SK-N-SH (cell line): ENCODE results near the gene HTR2C. TPM values are rescaled to one million over a fixed set of nuclear protein-coding genes. Genes with fewer than 3 reads are reported as not detected.

Source experiments
- CTCF ChIA-PET: fragments of 300-600, 350-600 bp; formaldehyde crosslinking; extraction: SDS; loops from one replicate; lab custom pipeline; 2021; lab: Yijun Ruan, JAX
- POLR2A ChIA-PET: fragments of 350-600 bp; sonication (Branson Sonifier 250); formaldehyde crosslinking; extraction: SDS; loops from one replicate; lab custom pipeline; 2020; ENCODE audit warnings: antibody characterized with exemption, inconsistent platforms; lab: Yijun Ruan, JAX
- DNase-seq: peaks from one replicate; pipeline ENCODE4 v3.0.0; 2012
- H2AFZ ChIP-seq: fragments of 200-600 bp; sonication (generic); 2 replicates; pipeline ENCODE4 v1.8.1; 2016; ENCODE audit warnings: antibody characterized with exemption, mild to moderate bottlenecking, low read depth
- H3F3A ChIP-seq: fragments of 200-600 bp; sonication (generic); replicated peaks from 2 replicates; pipeline ENCODE3; 2016; ENCODE audit warnings: antibody characterized with exemption, mild to moderate bottlenecking; ENCODE audit not compliant: insufficient read depth
- H3K27ac ChIP-seq, 2 experiments: fragments of 200-500 bp in 1 of 2; fragments of 200-600 bp in 1 of 2; sonication (Bioruptor generic) in 1 of 2; sonication (generic), shearing (Covaris generic) in 1 of 2; 2 replicates each; pipeline versions ENCODE4 v1.5.1 to v1.6.1; 2014 to 2016; ENCODE audit warnings: low read depth in 2 of 2, inconsistent platforms in 1 of 2, low read length in 1 of 2, mild to moderate bottlenecking in 1 of 2, mixed read lengths in 1 of 2
- H3K27me3 ChIP-seq: fragments of 200-600 bp; sonication (generic), shearing (Covaris generic); 2 replicates; pipeline ENCODE4 v1.6.1; 2016; ENCODE audit warnings: mixed run types; ENCODE audit not compliant: insufficient read depth
- H3K36me3 ChIP-seq, 2 experiments: fragments of 200-500 bp in 1 of 2; fragments of 200-600 bp in 1 of 2; sonication (Bioruptor generic) in 1 of 2; sonication (generic) in 1 of 2; replicated peaks in 1 of 2; 2 replicates each; pipeline versions ENCODE3 to v1.5.1; 2014 to 2016; ENCODE audit warnings: low read length in 1 of 2, mild to moderate bottlenecking in 1 of 2; ENCODE audit not compliant: insufficient read depth in 2 of 2, control insufficient read depth in 1 of 2
- H3K4me1 ChIP-seq, 2 experiments: fragments of 200-500 bp in 1 of 2; fragments of 200-600 bp in 1 of 2; sonication (Bioruptor generic) in 1 of 2; sonication (generic), shearing (Covaris generic) in 1 of 2; 2 replicates each; pipeline versions ENCODE4 v1.5.1 to v1.6.1; 2014 to 2016; ENCODE audit warnings: low read depth in 1 of 2, low read length in 1 of 2, mixed run types in 1 of 2; ENCODE audit not compliant: insufficient read depth in 2 of 2, control insufficient read depth in 1 of 2
- H3K4me2 ChIP-seq: fragments of 200-600 bp; sonication (generic), shearing (Covaris generic); 2 replicates; pipeline ENCODE4 v1.6.1; 2017; ENCODE audit warnings: mixed run types
- H3K4me3 ChIP-seq, 2 experiments: fragments of 200-500 bp in 1 of 2; fragments of 200-600 bp in 1 of 2; sonication (Bioruptor generic) in 1 of 2; sonication (generic), shearing (Covaris generic) in 1 of 2; 2 replicates each; pipeline versions ENCODE4 v1.5.1 to v1.8.1; 2014 to 2016; ENCODE audit warnings: low read depth in 2 of 2, inconsistent platforms in 1 of 2, low read length in 1 of 2, mild to moderate bottlenecking in 1 of 2, mixed read lengths in 1 of 2, moderate library complexity in 1 of 2
- H3K79me2 ChIP-seq: fragments of 200-600 bp; sonication (generic); 2 replicates; pipeline ENCODE4 v1.8.1; 2017; ENCODE audit warnings: mild to moderate bottlenecking; ENCODE audit not compliant: insufficient read depth
- H3K9ac ChIP-seq: fragments of 200-600 bp; sonication (generic); 2 replicates; pipeline ENCODE4 v1.6.1; 2017; ENCODE audit warnings: mixed run types
- H3K9me2 ChIP-seq: fragments of 200-600 bp; sonication (generic); 2 replicates; pipeline ENCODE4 v1.6.1; 2017; ENCODE audit warnings: mixed run types
- H3K9me3 ChIP-seq: fragments of 200-600 bp; sonication (generic); 2 replicates; pipeline ENCODE4 v1.6.1; 2017; ENCODE audit warnings: mixed run types, mild to moderate bottlenecking, moderate library complexity
- H4K20me1 ChIP-seq: fragments of 200-600 bp; sonication (generic); 2 replicates; pipeline ENCODE4 v1.6.1; 2017; ENCODE audit warnings: mild to moderate bottlenecking, mixed run types; ENCODE audit not compliant: insufficient read depth
- EZH2phosphoT487 ChIP-seq: fragments of 200-600 bp; sonication (generic); IDR thresholded peaks from 2 replicates; pipeline ENCODE4 v1.6.1; 2017; ENCODE audit warnings: low read depth, mixed run types, mild to moderate bottlenecking, antibody characterized with exemption, moderate library complexity, borderline replicate concordance
- FOSL2 ChIP-seq: IDR thresholded peaks from 2 replicates; pipeline ENCODE4 v1.4.0; 2012; ENCODE audit warnings: low read depth, mild to moderate bottlenecking, moderate library complexity, borderline replicate concordance
- GABPA ChIP-seq: IDR thresholded peaks from 2 replicates; pipeline ENCODE4 v1.4.0; 2012; ENCODE audit warnings: low read depth, mild to moderate bottlenecking
- GATA2 ChIP-seq: sonication (generic); formaldehyde crosslinking; IDR thresholded peaks from 2 replicates; pipeline ENCODE4 v1.5.0; 2020; ENCODE audit warnings: mild to moderate bottlenecking, missing genetic modification reagents
- REST ChIP-seq: IDR thresholded peaks from 2 replicates; pipeline ENCODE4 v1.6.1; 2012; ENCODE audit warnings: mild to moderate bottlenecking, low read depth, low read length, moderate library complexity
- RXRA ChIP-seq: IDR thresholded peaks from 2 replicates; pipeline ENCODE4 v1.4.0; 2012; ENCODE audit warnings: low read depth, mild to moderate bottlenecking, borderline replicate concordance
- SMC3 ChIP-seq: IDR thresholded peaks from 2 replicates; pipeline ENCODE4 v1.6.1; 2012; ENCODE audit warnings: low read depth, low read length, improper control_type of control experiment
- TCF12 ChIP-seq: IDR thresholded peaks from 2 replicates; pipeline ENCODE4 v1.4.0; 2012
- USF2 ChIP-seq: fragments of 150-350 bp; IDR thresholded peaks from 2 replicates; pipeline ENCODE4 v1.6.1; 2017; ENCODE audit warnings: antibody characterized with exemption, low read length, low read depth, borderline replicate concordance
- WGBS: methylation state at CpG from one replicate; pipeline ENCODE4 v1.1.6; 2017; ENCODE audit warnings: low lambda C conversion rate; 5-methylcytosine and 5-hydroxymethylcytosine counted together
- polyA plus RNA-seq, 3 experiments: library from polyadenylated mRNA; depleted of rRNA; stranded (reverse); fragments of >200 nt; gene quantifications; 2 replicates each; pipeline ENCODE4 v1.2.3, GENCODE V29; 2012

HTR2C gene
- polyA plus RNA-seq, 1 of the 3 experiments (the other 2 are of a cell fraction): 0.02 TPM

- Histone ChIP-seq H2AFZ (no peak overlapping the region), H3K27ac (no peak overlapping the region), H3F3A (no peaks in the 10 kb centered on the region), H3K4me2 (no peak overlapping the region), H3K9me2 (no peaks in the 10 kb centered on the region), H3K27me3 (no peaks in the 10 kb centered on the region), H3K4me1 (no peaks in the 10 kb centered on the region), H3K9ac (no peak overlapping the region), H3K36me3 (no peaks in the 10 kb centered on the region), H3K4me3 (no peak overlapping the region), H3K79me2 (no peaks in the 10 kb centered on the region), H4K20me1 (no peaks in the 10 kb centered on the region), H3K9me3 (no peaks in the 10 kb centered on the region)
- DNase-seq: no peak
- ChIA-PET POLR2A (no interaction called here), CTCF (no interaction called here)
- TF ChIP-seq USF2: no peak
- TF ChIP-seq SMC3: no peak
- 0 out of 2 replicates have a peak, but pooled peaks have one; percentile 13 for TF ChIP-seq FOSL2
- no peak for TF ChIP-seq REST
- no peak for TF ChIP-seq RXRA
- TF ChIP-seq GATA2 (CRISPR knock-in tag): no peak
- WGBS: 55% methylated on average over 1 of the region's 1 CpG
These were observed 257.2 kb downstream of the HTR2C start for GRCh38 chrX:114841051-114841450.

GRCh38 chrX:114842181-114842580, 258.3 kb downstream of the HTR2C start:
- Histone ChIP-seq H3K4me3 (no peak overlapping the region), H3F3A (no peaks in the 10 kb centered on the region)
- CTCF ChIA-PET: interaction anchor here (0.9 kb wide), 1 partner anchor 19 kb away, joined by 3 read pairs; no protein-coding TSS in a partner anchor
- TF ChIP-seq EZH2phosphoT487 (no peak), TCF12 (no peak), GABPA (no peak), FOSL2 (no peak)
- TF ChIP-seq, all 33 proteins: peak for 0
- no peaks in the 10 kb centered on the region for H3K27me3 ChIP-seq
- 12% methylated on average over 1 of the region's 1 CpG for WGBS
- H3K4me1 ChIP-seq: no peaks in the 10 kb centered on the region
- no peak overlapping the region for H3K27ac ChIP-seq
- H3K79me2 ChIP-seq: no peaks in the 10 kb centered on the region
- H3K9me2 ChIP-seq: no peaks in the 10 kb centered on the region
- H3K9ac ChIP-seq: no peak overlapping the region
- POLR2A ChIA-PET: no interaction called here
- H3K4me2 ChIP-seq: no peak overlapping the region
- DNase-seq: no peak
- H3K36me3 ChIP-seq: no peaks in the 10 kb centered on the region
- no peaks in the 10 kb centered on the region for H3K9me3 ChIP-seq
- no peaks in the 10 kb centered on the region for H4K20me1 ChIP-seq
- H2AFZ ChIP-seq: no peak overlapping the region
